Measurements from ENCODE around the gene NKD1. TPM values are rescaled to one million over a fixed set of nuclear protein-coding genes. Genes with fewer than 3 reads are reported as not detected.

NKD1 gene
- total and polyA plus RNA-seq, 2 of the 8 experiments (the other 6 are each of a cell fraction or from before 2014, with no cell fraction given): 0.70 to 4.5 TPM

DNA sequence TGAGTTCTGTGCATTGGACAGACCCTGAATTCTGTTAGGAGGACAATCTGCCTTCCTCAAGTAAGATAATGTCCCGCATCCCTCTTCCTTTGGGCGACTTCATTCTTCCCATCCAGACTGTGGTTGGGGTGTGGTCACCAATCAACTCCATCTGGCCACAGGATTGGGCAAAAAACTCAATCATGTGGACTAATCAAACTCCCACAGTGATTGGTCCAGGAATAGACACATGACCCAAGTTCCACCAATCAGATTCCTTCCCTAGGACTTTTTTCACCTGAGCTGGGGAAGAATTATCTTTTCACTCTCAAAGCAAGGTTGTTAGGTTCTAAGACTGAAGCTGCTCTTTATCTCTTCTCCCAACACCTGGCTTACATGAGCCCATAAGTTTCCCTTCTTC lies 13.2 kb upstream of the NKD1 start (continued):
- no peak for TF ChIP-seq JUN (IDR thresholded peaks at IDR 0.05; ENCODE audit: low read depth, low read length)
- no peak for TF ChIP-seq SP2 (IDR thresholded peaks at IDR 0.05; ENCODE audit: low read length)

Data from H1 (cell line).